SK-N-SH (cell line): ENCODE results near the gene MAP4K3. TPM values are rescaled to one million over a fixed set of nuclear protein-coding genes. Genes with fewer than 3 reads are reported as not detected.

Source experiments
- CTCF ChIA-PET: fragments of 300-600, 350-600 bp; formaldehyde crosslinking; extraction: SDS; loops from one replicate; lab custom pipeline; 2021; lab: Yijun Ruan, JAX
- POLR2A ChIA-PET: fragments of 350-600 bp; sonication (Branson Sonifier 250); formaldehyde crosslinking; extraction: SDS; loops from one replicate; lab custom pipeline; 2020; ENCODE audit warnings: antibody characterized with exemption, inconsistent platforms; lab: Yijun Ruan, JAX
- DNase-seq: peaks from one replicate; pipeline ENCODE4 v3.0.0; 2012
- H2AFZ ChIP-seq: fragments of 200-600 bp; sonication (generic); 2 replicates; pipeline ENCODE4 v1.8.1; 2016; ENCODE audit warnings: antibody characterized with exemption, mild to moderate bottlenecking, low read depth
- H3F3A ChIP-seq: fragments of 200-600 bp; sonication (generic); replicated peaks from 2 replicates; pipeline ENCODE3; 2016; ENCODE audit warnings: antibody characterized with exemption, mild to moderate bottlenecking; ENCODE audit not compliant: insufficient read depth
- H3K27ac ChIP-seq, 2 experiments: fragments of 200-500 bp in 1 of 2; fragments of 200-600 bp in 1 of 2; sonication (Bioruptor generic) in 1 of 2; sonication (generic), shearing (Covaris generic) in 1 of 2; 2 replicates each; pipeline versions ENCODE4 v1.5.1 to v1.6.1; 2014 to 2016; ENCODE audit warnings: low read depth in 2 of 2, inconsistent platforms in 1 of 2, low read length in 1 of 2, mild to moderate bottlenecking in 1 of 2, mixed read lengths in 1 of 2
- H3K27me3 ChIP-seq: fragments of 200-600 bp; sonication (generic), shearing (Covaris generic); 2 replicates; pipeline ENCODE4 v1.6.1; 2016; ENCODE audit warnings: mixed run types; ENCODE audit not compliant: insufficient read depth
- H3K36me3 ChIP-seq, 2 experiments: fragments of 200-500 bp in 1 of 2; fragments of 200-600 bp in 1 of 2; sonication (Bioruptor generic) in 1 of 2; sonication (generic) in 1 of 2; replicated peaks in 1 of 2; 2 replicates each; pipeline versions ENCODE3 to v1.5.1; 2014 to 2016; ENCODE audit warnings: low read length in 1 of 2, mild to moderate bottlenecking in 1 of 2; ENCODE audit not compliant: insufficient read depth in 2 of 2, control insufficient read depth in 1 of 2
- H3K4me1 ChIP-seq, 2 experiments: fragments of 200-500 bp in 1 of 2; fragments of 200-600 bp in 1 of 2; sonication (Bioruptor generic) in 1 of 2; sonication (generic), shearing (Covaris generic) in 1 of 2; 2 replicates each; pipeline versions ENCODE4 v1.5.1 to v1.6.1; 2014 to 2016; ENCODE audit warnings: low read depth in 1 of 2, low read length in 1 of 2, mixed run types in 1 of 2; ENCODE audit not compliant: insufficient read depth in 2 of 2, control insufficient read depth in 1 of 2
- H3K4me2 ChIP-seq: fragments of 200-600 bp; sonication (generic), shearing (Covaris generic); 2 replicates; pipeline ENCODE4 v1.6.1; 2017; ENCODE audit warnings: mixed run types
- H3K4me3 ChIP-seq, 2 experiments: fragments of 200-500 bp in 1 of 2; fragments of 200-600 bp in 1 of 2; sonication (Bioruptor generic) in 1 of 2; sonication (generic), shearing (Covaris generic) in 1 of 2; 2 replicates each; pipeline versions ENCODE4 v1.5.1 to v1.8.1; 2014 to 2016; ENCODE audit warnings: low read depth in 2 of 2, inconsistent platforms in 1 of 2, low read length in 1 of 2, mild to moderate bottlenecking in 1 of 2, mixed read lengths in 1 of 2, moderate library complexity in 1 of 2
- H3K79me2 ChIP-seq: fragments of 200-600 bp; sonication (generic); 2 replicates; pipeline ENCODE4 v1.8.1; 2017; ENCODE audit warnings: mild to moderate bottlenecking; ENCODE audit not compliant: insufficient read depth
- H3K9ac ChIP-seq: fragments of 200-600 bp; sonication (generic); 2 replicates; pipeline ENCODE4 v1.6.1; 2017; ENCODE audit warnings: mixed run types
- H3K9me2 ChIP-seq: fragments of 200-600 bp; sonication (generic); 2 replicates; pipeline ENCODE4 v1.6.1; 2017; ENCODE audit warnings: mixed run types
- H3K9me3 ChIP-seq: fragments of 200-600 bp; sonication (generic); 2 replicates; pipeline ENCODE4 v1.6.1; 2017; ENCODE audit warnings: mixed run types, mild to moderate bottlenecking, moderate library complexity
- H4K20me1 ChIP-seq: fragments of 200-600 bp; sonication (generic); 2 replicates; pipeline ENCODE4 v1.6.1; 2017; ENCODE audit warnings: mild to moderate bottlenecking, mixed run types; ENCODE audit not compliant: insufficient read depth
- CHD2 ChIP-seq: fragments of 150-350 bp; IDR thresholded peaks from 2 replicates; pipeline ENCODE4 v1.6.1; 2018; ENCODE audit warnings: low read length; ENCODE audit not compliant: partially characterized antibody
- CTCF ChIP-seq: fragments of 200-600 bp; sonication (generic); IDR thresholded peaks from 2 replicates; pipeline ENCODE4 v1.6.1; 2017; ENCODE audit warnings: antibody characterized with exemption, mild to moderate bottlenecking, moderate library complexity
- EZH2phosphoT487 ChIP-seq: fragments of 200-600 bp; sonication (generic); IDR thresholded peaks from 2 replicates; pipeline ENCODE4 v1.6.1; 2017; ENCODE audit warnings: low read depth, mixed run types, mild to moderate bottlenecking, antibody characterized with exemption, moderate library complexity, borderline replicate concordance
- FOSL2 ChIP-seq: IDR thresholded peaks from 2 replicates; pipeline ENCODE4 v1.4.0; 2012; ENCODE audit warnings: low read depth, mild to moderate bottlenecking, moderate library complexity, borderline replicate concordance
- FOXJ3 ChIP-seq: sonication (generic); formaldehyde crosslinking; IDR thresholded peaks from 2 replicates; pipeline ENCODE4 v1.5.1; 2020; ENCODE audit warnings: mild to moderate bottlenecking, missing genetic modification reagents
- FOXM1 ChIP-seq: IDR thresholded peaks from 2 replicates; pipeline ENCODE4 v1.4.0; 2012; ENCODE audit warnings: low read depth, mild to moderate bottlenecking
- GABPA ChIP-seq: IDR thresholded peaks from 2 replicates; pipeline ENCODE4 v1.4.0; 2012; ENCODE audit warnings: low read depth, mild to moderate bottlenecking
- NFIC ChIP-seq: IDR thresholded peaks from 2 replicates; pipeline ENCODE4 v1.4.0; 2012; ENCODE audit warnings: borderline replicate concordance
- NRF1 ChIP-seq: IDR thresholded peaks from 2 replicates; pipeline ENCODE4 v1.6.1; 2012; ENCODE audit warnings: low read depth, mild to moderate bottlenecking, low read length
- PBX3 ChIP-seq: IDR thresholded peaks from 2 replicates; pipeline ENCODE4; 2012
- RXRA ChIP-seq: IDR thresholded peaks from 2 replicates; pipeline ENCODE4 v1.4.0; 2012; ENCODE audit warnings: low read depth, mild to moderate bottlenecking, borderline replicate concordance
- SMC3 ChIP-seq: IDR thresholded peaks from 2 replicates; pipeline ENCODE4 v1.6.1; 2012; ENCODE audit warnings: low read depth, low read length, improper control_type of control experiment
- USF1 ChIP-seq: IDR thresholded peaks from 2 replicates; pipeline ENCODE4 v1.4.0; 2012; ENCODE audit warnings: low read depth, borderline replicate concordance
- YY1 ChIP-seq: IDR thresholded peaks from 2 replicates; pipeline ENCODE4 v1.4.0; 2012; ENCODE audit warnings: low read depth, mild to moderate bottlenecking
- WGBS: methylation state at CpG from one replicate; pipeline ENCODE4 v1.1.6; 2017; ENCODE audit warnings: low lambda C conversion rate; 5-methylcytosine and 5-hydroxymethylcytosine counted together
- polyA plus RNA-seq, 3 experiments: library from polyadenylated mRNA; depleted of rRNA; stranded (reverse); fragments of >200 nt; gene quantifications; 2 replicates each; pipeline ENCODE4 v1.2.3, GENCODE V29; 2012

MAP4K3 gene
- polyA plus RNA-seq, 1 of the 3 experiments (the other 2 are of a cell fraction) = 8.8 TPM

- DNase-seq = no peak
- Histone ChIP-seq H3F3A (peaks cover 17% of the 10 kb centered on the region), H3K9me2 (no peaks in the 10 kb centered on the region), H2AFZ (no peak overlapping the region), H3K4me3 (no peak overlapping the region), H3K36me3 (no peaks in the 10 kb centered on the region), H4K20me1 (no peaks in the 10 kb centered on the region), H3K27me3 (no peaks in the 10 kb centered on the region), H3K79me2 (no peaks in the 10 kb centered on the region), H3K4me2 (no peak overlapping the region), H3K9me3 (no peaks in the 10 kb centered on the region), H3K4me1 (peaks cover under 1 to 13% of the 10 kb centered on the region in 2 experiments; a peak in 2 of 4 replicates), H3K9ac (no peak overlapping the region), H3K27ac (no peak overlapping the region)
- POLR2A ChIA-PET = no interaction called here
- no peak for TF ChIP-seq RXRA
- no peak for TF ChIP-seq FOSL2
- TF ChIP-seq FOXM1 = no peak
- no peak for TF ChIP-seq FOXJ3
- TF ChIP-seq USF1 = no peak
- no peak for TF ChIP-seq SMC3
- no peak for TF ChIP-seq NRF1
- TF ChIP-seq CTCF = no peak
- no peak for TF ChIP-seq EZH2phosphoT487
- TF ChIP-seq NFIC = no peak
- no peak for TF ChIP-seq CHD2
- no peak for TF ChIP-seq YY1
- CTCF ChIA-PET = interaction anchor here (1.0 kb wide), 1 partner anchor 17 kb away, joined by 4 read pairs; no protein-coding TSS in a partner anchor
- WGBS = 96% methylated on average over 4 of the region's 4 CpGs
Measured at GRCh38 chr2:39475006-39475405, 37.9 kb upstream of the MAP4K3 start.

- Histone ChIP-seq H3K27me3 (no peaks in the 10 kb centered on the region), H3F3A (peaks cover 14% of the 10 kb centered on the region), H3K27ac (peak overlapping the region; percentile 8 to 29; a peak in 2 of 4 replicates), H3K36me3 (no peaks in the 10 kb centered on the region), H3K4me1 (peaks cover 5 to 35% of the 10 kb centered on the region in 2 experiments), H3K79me2 (no peaks in the 10 kb centered on the region), H2AFZ (no peak overlapping the region), H3K4me3 (no peak overlapping the region), H4K20me1 (no peaks in the 10 kb centered on the region), H3K9me2 (no peaks in the 10 kb centered on the region), H3K9ac (no peak overlapping the region), H3K4me2 (peak overlapping the region; percentile 62; the same call in 1 of the 2 replicates), H3K9me3 (no peaks in the 10 kb centered on the region)
- 96% methylated on average over 3 of the region's 3 CpGs for WGBS
- POLR2A ChIA-PET = no interaction called here
- DNase-seq = no peak
- TF ChIP-seq PBX3 (no peak), NFIC (no peak), GABPA (no peak)
- CTCF ChIA-PET = interaction anchor here (0.6 kb wide), 1 partner anchor 9 kb away, joined by 3 read pairs; no protein-coding TSS in a partner anchor
Measured at GRCh38 chr2:39470580-39470979, 33.5 kb upstream of the MAP4K3 start.
